ENCODE data around the gene HERC6.

The HERC6 gene

GRCh38 chr4:88378691-88379559 is at the start of gene HERC6:
Gene HERC6 (plus strand): TSS chr4:88378852. CDS start chr4:88378922, 70 bp downstream.
- no peaks in the 10 kb centered on the region for H3K36me3 ChIP-seq (replicated peaks; ENCODE audit: insufficient read depth, low read length)
- no peaks in the 10 kb centered on the region for H3K9me2 ChIP-seq (replicated peaks; ENCODE audit: insufficient read depth, low read length)
- peak; percentile 97 for DNase-seq
- H3K9me3 ChIP-seq (replicated peaks; ENCODE audit: insufficient read depth, low read length): no peaks in the 10 kb centered on the region
- TF ChIP-seq EZH2 (optimal IDR thresholded peaks at IDR 0.05; ENCODE audit: low read depth, low read length) (no peak), CTCF (IDR thresholded peaks at IDR 0.05; ENCODE audit: low read length) (peak; percentile 70)
- H3K79me2 ChIP-seq (ENCODE audit: low read length): no peaks in the 10 kb centered on the region
- H3K27me3 ChIP-seq (replicated peaks; ENCODE audit: insufficient read depth, low read length): no peaks in the 10 kb centered on the region
- H4K20me1 ChIP-seq (ENCODE audit: insufficient read depth, low read length): no peaks in the 10 kb centered on the region
- H3K4me1 ChIP-seq (ENCODE audit: low read length): peaks cover 17% of the 10 kb centered on the region
- peak within 1 kb of the TSS; percentile 61 for H3K4me2 ChIP-seq (ENCODE audit: low read depth, low read length)
- H3F3A ChIP-seq (ENCODE audit: insufficient read depth, low read length): peaks cover 30% of the 10 kb centered on the region
- peak within 1 kb of the TSS; percentile 91 for H3K9ac ChIP-seq (ENCODE audit: low read length)
- H2AFZ ChIP-seq (ENCODE audit: low read length): peak within 1 kb of the TSS; percentile 100
- H3K27ac ChIP-seq (ENCODE audit: low read length): peak within 1 kb of the TSS; percentile 79; the same call in 1 of the 2 replicates
- peak within 1 kb of the TSS; percentile 96 for H3K4me3 ChIP-seq (ENCODE audit: low read length)

- Histone ChIP-seq H3K27ac (ENCODE audit: low read length) (no peak overlapping the region), H3K79me2 (ENCODE audit: low read length) (no peaks in the 10 kb centered on the region), H3K4me1 (ENCODE audit: low read length) (no peaks in the 10 kb centered on the region), H3K4me3 (ENCODE audit: low read length) (no peak overlapping the region), H3K36me3 (replicated peaks; ENCODE audit: insufficient read depth, low read length) (no peaks in the 10 kb centered on the region), H3K9ac (ENCODE audit: low read length) (no peak overlapping the region), H3F3A (ENCODE audit: insufficient read depth, low read length) (no peaks in the 10 kb centered on the region), H2AFZ (ENCODE audit: low read length) (no peak overlapping the region), H3K4me2 (ENCODE audit: low read depth, low read length) (no peak overlapping the region), H3K27me3 (replicated peaks; ENCODE audit: insufficient read depth, low read length) (no peaks in the 10 kb centered on the region), H4K20me1 (ENCODE audit: insufficient read depth, low read length) (no peaks in the 10 kb centered on the region), H3K9me2 (replicated peaks; ENCODE audit: insufficient read depth, low read length) (no peaks in the 10 kb centered on the region), H3K9me3 (replicated peaks; ENCODE audit: insufficient read depth, low read length) (no peaks in the 10 kb centered on the region)
- TF ChIP-seq EZH2 (optimal IDR thresholded peaks at IDR 0.05; ENCODE audit: low read depth, low read length): no peak
- no peak for TF ChIP-seq CTCF (IDR thresholded peaks at IDR 0.05; ENCODE audit: low read length)
- TF ChIP-seq EZH2phosphoT487 (IDR thresholded peaks at IDR 0.05; ENCODE audit: low read length): no peak
- DNase-seq: no peak
Observed at GRCh38 chr4:88333741-88334405, 44.8 kb upstream of the HERC6 start.

GRCh38 chr4:88335092-88335665 is 43.5 kb upstream of the HERC6 start:
- no peak overlapping the region for H3K27ac ChIP-seq (ENCODE audit: low read length)

More at GRCh38 chr4:88335092-88335665, 43.5 kb upstream of the HERC6 start:
- TF ChIP-seq EZH2 (optimal IDR thresholded peaks at IDR 0.05; ENCODE audit: low read depth, low read length): no peak
- TF ChIP-seq EZH2phosphoT487 (IDR thresholded peaks at IDR 0.05; ENCODE audit: low read length): no peak
- TF ChIP-seq CTCF (IDR thresholded peaks at IDR 0.05; ENCODE audit: low read length): no peak
- H3K36me3 ChIP-seq (replicated peaks; ENCODE audit: insufficient read depth, low read length): no peaks in the 10 kb centered on the region
- no peaks in the 10 kb centered on the region for H3K4me1 ChIP-seq (ENCODE audit: low read length)
- H3K9ac ChIP-seq (ENCODE audit: low read length): no peak overlapping the region
- no peak for DNase-seq
- no peak overlapping the region for H3K4me3 ChIP-seq (ENCODE audit: low read length)
- no peak overlapping the region for H3K4me2 ChIP-seq (ENCODE audit: low read depth, low read length)
- H2AFZ ChIP-seq (ENCODE audit: low read length): no peak overlapping the region
- no peaks in the 10 kb centered on the region for H4K20me1 ChIP-seq (ENCODE audit: insufficient read depth, low read length)
- no peaks in the 10 kb centered on the region for H3K9me2 ChIP-seq (replicated peaks; ENCODE audit: insufficient read depth, low read length)
- H3K79me2 ChIP-seq (ENCODE audit: low read length): no peaks in the 10 kb centered on the region
- H3F3A ChIP-seq (ENCODE audit: insufficient read depth, low read length): no peaks in the 10 kb centered on the region
- no peaks in the 10 kb centered on the region for H3K27me3 ChIP-seq (replicated peaks; ENCODE audit: insufficient read depth, low read length)
- H3K9me3 ChIP-seq (replicated peaks; ENCODE audit: insufficient read depth, low read length): no peaks in the 10 kb centered on the region

Measured in MM.1S (cell line).